Fibroblast of the aortic adventitia (primary cell): ENCODE results near the gene ESPNL. TPM values are rescaled to one million over a fixed set of nuclear protein-coding genes. Genes with fewer than 3 reads are reported as not detected.

Source experiments
- DNase-seq: peaks from one replicate; pipeline ENCODE4 v3.0.0-alpha.2; 2010; ENCODE audit warnings: low read depth
- H3K4me3 ChIP-seq: 2 replicates; pipeline ENCODE4 v1.5.1; 2011; ENCODE audit warnings: low read depth, mild to moderate bottlenecking, control low read depth, low read length, moderate library complexity
- CTCF ChIP-seq: IDR thresholded peaks from 2 replicates; pipeline ENCODE4 v1.5.1; 2011; ENCODE audit warnings: mild to moderate bottlenecking, low read length, control low read depth, inconsistent platforms; ENCODE audit not compliant: insufficient read depth
- total RNA-seq: library from RNA; depleted of rRNA; stranded (reverse); fragments of >200 nt; gene quantifications from 2 replicates; pipeline ENCODE4 v1.2.3, GENCODE V29; 2012; ENCODE audit warnings: low replicate concordance

Gene ESPNL
- total RNA-seq, 1 donor, result 1.4 TPM

DNA sequence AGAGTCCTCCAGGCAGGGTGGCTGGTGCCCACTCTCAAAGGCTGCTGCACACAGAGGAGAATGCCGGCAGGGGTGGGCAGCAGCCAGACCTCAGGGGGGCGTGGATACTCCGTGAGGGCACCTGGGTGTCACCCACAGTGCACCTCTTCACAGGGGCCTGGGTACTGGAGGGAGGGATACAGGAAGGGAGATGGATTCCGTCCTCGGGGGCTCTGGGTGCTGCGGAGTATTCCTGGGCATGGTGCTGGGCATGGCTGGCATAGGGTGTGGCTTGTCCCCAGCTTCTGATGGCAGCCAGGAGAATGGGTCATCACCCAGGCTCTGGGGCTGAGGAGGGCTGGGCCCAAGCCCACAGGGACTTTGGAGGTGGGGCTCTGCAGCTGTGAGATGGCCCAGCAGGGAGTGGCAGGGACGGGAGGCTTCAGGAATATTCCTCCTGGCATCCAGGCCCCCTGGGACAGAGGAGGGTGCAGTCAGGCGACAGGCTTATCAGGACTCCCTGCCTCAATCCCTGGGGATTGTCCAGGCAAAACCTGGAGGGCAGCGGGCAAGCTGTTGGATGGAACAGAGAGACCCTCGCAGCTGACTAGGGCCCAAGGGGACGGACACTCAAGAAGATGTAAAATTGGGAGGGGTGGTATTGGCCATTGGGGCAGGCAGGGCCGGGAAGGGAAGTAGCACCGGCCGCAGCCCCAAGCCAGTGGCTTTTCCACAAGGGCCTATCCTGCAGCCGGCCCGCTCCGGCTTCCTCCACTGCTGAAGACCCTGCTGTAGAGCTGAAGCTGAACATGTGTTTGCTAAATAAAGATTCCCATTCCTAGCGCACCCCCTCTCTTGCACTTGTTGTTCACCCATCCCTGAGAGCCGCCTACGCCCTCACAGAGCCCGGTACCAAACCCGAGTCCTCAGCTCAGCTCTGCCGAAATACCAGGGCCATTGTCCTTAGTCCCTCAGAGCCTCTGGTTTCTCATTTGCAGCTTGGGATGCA is 32.6 kb downstream of the ESPNL start:
- DNase-seq, result no peak
- no peak for TF ChIP-seq CTCF
- no peak overlapping the region for H3K4me3 ChIP-seq

DNA sequence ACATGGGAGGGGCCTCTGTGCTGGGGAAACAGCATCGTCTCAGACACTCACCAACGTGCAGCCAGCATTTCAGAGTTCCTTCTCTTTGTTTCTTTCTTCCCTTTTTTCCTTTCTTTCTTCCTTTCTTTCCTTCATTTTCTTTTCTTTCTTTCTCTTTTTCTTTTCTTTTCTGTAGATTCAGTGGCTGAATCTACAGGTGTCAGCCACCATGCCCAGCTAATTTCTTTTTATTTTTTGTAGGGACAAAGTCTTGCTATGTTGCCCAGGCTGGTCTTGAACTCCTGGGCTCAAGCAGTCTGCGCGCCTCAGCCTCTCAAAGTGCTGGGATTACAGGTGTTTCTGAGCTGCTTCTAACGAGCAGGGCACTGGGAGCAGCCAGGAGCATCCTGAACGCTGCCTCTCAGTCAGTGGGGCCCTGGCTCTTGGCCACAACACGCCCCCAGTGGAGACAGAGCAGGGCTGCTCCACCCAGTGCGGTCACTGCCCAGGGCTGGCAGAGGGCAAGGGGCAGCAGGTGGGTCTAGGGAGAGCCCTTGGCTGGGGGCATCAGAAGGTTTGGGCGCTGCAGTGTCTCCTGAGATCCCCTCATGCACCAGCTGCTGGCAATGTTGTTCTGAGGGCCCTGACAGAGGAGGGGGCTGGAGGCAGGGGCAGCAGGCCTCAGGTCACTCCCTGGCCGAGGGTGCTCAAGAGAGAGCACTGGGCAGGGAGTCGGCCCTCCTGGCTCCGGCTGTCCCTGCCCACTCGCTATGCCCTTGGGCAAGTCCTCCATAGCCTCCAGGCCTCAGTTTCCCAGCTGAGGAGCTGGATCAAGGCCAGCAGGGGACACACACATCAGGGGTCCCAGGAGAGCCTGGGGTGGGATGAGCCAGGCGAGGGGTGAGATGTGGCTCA is 33.6 kb downstream of the ESPNL start:
- no peak overlapping the region for H3K4me3 ChIP-seq
- DNase-seq, result no peak
- TF ChIP-seq CTCF, result no peak

GRCh38 chr2:238134393-238134785 is 34.2 kb downstream of the ESPNL start:
- no peak for DNase-seq
- no peak for TF ChIP-seq CTCF
- H3K4me3 ChIP-seq, result no peak overlapping the region

DNA sequence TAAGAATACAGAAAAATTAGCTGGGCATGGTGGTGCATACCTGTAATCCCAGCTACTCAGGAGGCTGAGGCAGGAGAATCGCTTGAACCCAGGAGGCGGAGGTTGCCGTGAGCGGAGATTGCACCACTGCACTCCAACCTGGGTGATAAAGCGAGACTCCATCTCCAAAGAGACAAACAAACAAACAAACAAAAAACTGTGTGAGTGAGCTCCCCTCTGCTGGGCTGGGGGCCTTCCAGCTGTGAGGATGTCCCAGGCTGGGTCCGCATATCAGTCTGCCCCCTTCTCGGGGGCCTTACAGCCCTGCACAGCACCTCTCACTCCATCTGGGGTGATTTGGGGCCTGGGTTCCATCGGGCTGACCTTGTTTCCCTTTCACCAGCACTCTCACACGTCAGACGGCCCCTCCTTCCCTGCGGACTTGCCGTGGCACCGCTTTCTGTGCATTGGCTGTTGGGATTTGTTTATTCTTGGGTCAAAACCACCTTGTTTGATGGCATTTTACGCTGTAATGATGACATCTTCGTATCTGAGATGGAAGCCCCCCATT is 35.5 kb downstream of the ESPNL start:
- TF ChIP-seq CTCF, result no peak
- H3K4me3 ChIP-seq, result no peak overlapping the region
- no peak for DNase-seq

- DNase-seq, result peak; percentile 71
- no peak overlapping the region for H3K4me3 ChIP-seq
- TF ChIP-seq CTCF, result no peak
Measured at GRCh38 chr2:238136820-238137537, 36.8 kb downstream of the ESPNL start.

GRCh38 chr2:238137885-238138284 is 37.7 kb downstream of the ESPNL start:
- no peak overlapping the region for H3K4me3 ChIP-seq

More at GRCh38 chr2:238137885-238138284, 37.7 kb downstream of the ESPNL start:
- no peak for DNase-seq
- TF ChIP-seq CTCF, result no peak
